HepG2 (cell line): ENCODE measurements around the gene PSMG4.

Source experiments
- DPF2 ChIP-seq: sonication (generic); formaldehyde crosslinking; IDR thresholded peaks from 2 replicates; pipeline ENCODE4 v1.4.0; 2020; ENCODE audit warnings: mild to moderate bottlenecking, low read depth, missing genetic modification reagents, borderline replicate concordance
- EP300 ChIP-seq, 3 experiments: sonication (generic) in 1 of 3; formaldehyde crosslinking in 1 of 3; IDR thresholded peaks; 2 replicates each; pipeline versions ENCODE4 v1.5.1 to v1.6.1; 2011 to 2020; ENCODE audit warnings: low read depth in 2 of 3, low read length in 2 of 3, borderline replicate concordance in 1 of 3, improper control_type of control experiment in 1 of 3, mild to moderate bottlenecking in 1 of 3, missing genetic modification reagents in 1 of 3, moderate library complexity in 1 of 3
- IRX3 ChIP-seq: sonication (generic); formaldehyde crosslinking; IDR thresholded peaks from 2 replicates; pipeline ENCODE4 v1.8.1; 2023; ENCODE audit warnings: mild to moderate bottlenecking, low read depth, missing genetic modification reagents, borderline replicate concordance
- NFKB2 ChIP-seq: sonication (generic); formaldehyde crosslinking; IDR thresholded peaks from 2 replicates; pipeline ENCODE4 v1.4.0; 2020; ENCODE audit warnings: missing genetic modification reagents, borderline replicate concordance
- NR2F1 ChIP-seq, 2 experiments: fragments of 450-650 bp in 1 of 2; formaldehyde crosslinking in 1 of 2; IDR thresholded peaks; 2 replicates each; pipeline versions ENCODE4 v1.5.0 to v1.6.1; 2016 to 2020; ENCODE audit warnings: mild to moderate bottlenecking in 1 of 2, missing compliant biosample characterization in 1 of 2, missing genetic modification reagents in 1 of 2, moderate library complexity in 1 of 2
- POLR2A ChIP-seq, 2 experiments: IDR thresholded peaks; 2 replicates each; pipeline ENCODE4 v1.6.1; 2011; ENCODE audit warnings: low read depth in 2 of 2, low read length in 2 of 2, mild to moderate bottlenecking in 1 of 2, moderate library complexity in 1 of 2; ENCODE audit not compliant: insufficient read depth in 1 of 2
- RAD51 ChIP-seq: fragments of 450-650 bp; IDR thresholded peaks from 2 replicates; pipeline ENCODE4 v1.6.1; 2016; ENCODE audit warnings: borderline replicate concordance
- TF ChIP-seq, protein P1 (sequence below): sonication (generic); formaldehyde crosslinking; IDR thresholded peaks from 2 replicates; pipeline ENCODE4 v1.5.0; 2020; ENCODE audit warnings: mild to moderate bottlenecking, missing genetic modification reagents, moderate library complexity

DNA sequence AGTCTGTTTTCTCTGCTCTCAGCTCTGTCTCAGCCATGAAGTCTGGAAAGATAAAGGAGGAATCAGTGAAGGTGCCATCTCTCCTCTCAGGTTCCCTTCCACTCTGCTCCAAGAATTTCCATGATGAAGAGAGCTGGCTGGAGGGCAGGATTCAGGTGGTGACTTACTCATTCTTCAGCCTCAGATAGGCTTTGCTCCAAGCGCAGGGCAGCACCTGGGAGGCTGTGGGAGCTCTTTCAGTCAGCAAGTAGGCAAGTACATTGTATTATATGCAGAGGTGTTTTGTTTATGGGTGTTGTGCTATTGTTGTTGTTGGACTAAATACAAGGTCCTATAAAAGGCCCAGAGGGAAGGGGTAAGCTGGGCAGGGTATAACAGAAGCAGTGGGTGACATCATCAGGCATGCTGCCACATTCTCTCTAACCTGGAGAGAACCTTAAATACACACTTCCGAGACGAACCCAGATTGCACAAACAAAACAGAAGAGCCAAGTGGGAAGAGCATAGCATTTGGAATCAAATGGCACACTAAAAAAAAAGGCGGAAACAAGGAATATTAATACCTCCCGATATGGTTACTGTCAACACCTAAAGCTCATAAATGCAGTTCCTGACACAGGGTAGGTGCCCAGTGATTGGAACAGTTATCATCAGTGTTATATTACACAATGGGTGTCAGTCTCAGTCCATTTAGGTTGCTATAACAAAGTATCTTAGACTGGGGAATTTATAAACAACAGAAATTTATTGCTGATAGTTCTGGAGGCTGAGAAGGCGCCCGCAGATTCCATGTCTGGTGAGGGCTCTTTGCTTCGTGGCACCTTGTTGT, 14.5 kb upstream of the PSMG4 start:
- TF ChIP-seq EP300 (IDR thresholded peaks at IDR 0.05; ENCODE audit: low read depth in 2 of 2, low read length in 2 of 2) (no peak), EP300 (CRISPR knock-in tag; IDR thresholded peaks at IDR 0.05; ENCODE audit: borderline replicate concordance) (no peak), DPF2 (CRISPR knock-in tag) (no peak), IRX3 (CRISPR knock-in tag) (no peak), RAD51 (no peak), NFKB2 (CRISPR knock-in tag) (no peak), POLR2A (IDR thresholded peaks at IDR 0.05; ENCODE audit: insufficient read depth in 1 of 2, low read depth in 2 of 2, low read length in 2 of 2) (no peak), NR2F1 (CRISPR knock-in tag; IDR thresholded peaks at IDR 0.05) (no peak)
- TF ChIP-seq, protein P1, sequence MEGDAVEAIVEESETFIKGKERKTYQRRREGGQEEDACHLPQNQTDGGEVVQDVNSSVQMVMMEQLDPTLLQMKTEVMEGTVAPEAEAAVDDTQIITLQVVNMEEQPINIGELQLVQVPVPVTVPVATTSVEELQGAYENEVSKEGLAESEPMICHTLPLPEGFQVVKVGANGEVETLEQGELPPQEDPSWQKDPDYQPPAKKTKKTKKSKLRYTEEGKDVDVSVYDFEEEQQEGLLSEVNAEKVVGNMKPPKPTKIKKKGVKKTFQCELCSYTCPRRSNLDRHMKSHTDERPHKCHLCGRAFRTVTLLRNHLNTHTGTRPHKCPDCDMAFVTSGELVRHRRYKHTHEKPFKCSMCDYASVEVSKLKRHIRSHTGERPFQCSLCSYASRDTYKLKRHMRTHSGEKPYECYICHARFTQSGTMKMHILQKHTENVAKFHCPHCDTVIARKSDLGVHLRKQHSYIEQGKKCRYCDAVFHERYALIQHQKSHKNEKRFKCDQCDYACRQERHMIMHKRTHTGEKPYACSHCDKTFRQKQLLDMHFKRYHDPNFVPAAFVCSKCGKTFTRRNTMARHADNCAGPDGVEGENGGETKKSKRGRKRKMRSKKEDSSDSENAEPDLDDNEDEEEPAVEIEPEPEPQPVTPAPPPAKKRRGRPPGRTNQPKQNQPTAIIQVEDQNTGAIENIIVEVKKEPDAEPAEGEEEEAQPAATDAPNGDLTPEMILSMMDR (CRISPR knock-in tag), result no peak
